SK-N-SH treated with all-trans-retinoic acid at 6 μM for 48 hours (cell line): ENCODE data around the gene ARRDC1.

Experiments used
- ATAC-seq: fragments of 200-7000 bp; cut with Tn5 transposase; 3 replicates; pipeline ENCODE4 v1.9.1; 2020; ENCODE audit warnings: mild to moderate bottlenecking, moderate library complexity
- ARNTL ChIP-seq: fragments of 450-650 bp; formaldehyde crosslinking; IDR thresholded peaks from 2 replicates; pipeline ENCODE4 v1.5.0; 2020; ENCODE audit warnings: low read depth, mild to moderate bottlenecking, moderate library complexity, borderline replicate concordance
- BACH2 ChIP-seq: fragments of 250-450 bp; sonication (Bioruptor Pico); IDR thresholded peaks from 2 replicates; pipeline ENCODE4 v1.9.0; 2021; ENCODE audit warnings: mild to moderate bottlenecking, borderline replicate concordance
- CSDC2 ChIP-seq: fragments of 250-450 bp; sonication (Bioruptor Pico); IDR thresholded peaks from 2 replicates; pipeline ENCODE4 v1.5.0; 2020; ENCODE audit warnings: mild to moderate bottlenecking, moderate library complexity
- CSRNP3 ChIP-seq: fragments of 250-450 bp; sonication (Bioruptor Pico); IDR thresholded peaks from 2 replicates; pipeline ENCODE4 v1.5.1; 2021; ENCODE audit warnings: mild to moderate bottlenecking, moderate library complexity
- ESRRG ChIP-seq: fragments of 250-450 bp; sonication (Bioruptor Pico); IDR thresholded peaks from 2 replicates; pipeline ENCODE4 v1.6.1; 2021; ENCODE audit warnings: mild to moderate bottlenecking
- GLIS3 ChIP-seq: fragments of 250-450 bp; sonication (Bioruptor Pico); IDR thresholded peaks from 2 replicates; pipeline ENCODE4 v1.5.0; 2020; ENCODE audit warnings: mild to moderate bottlenecking, moderate library complexity
- ISL1 ChIP-seq: fragments of 250-450 bp; sonication (Bioruptor Pico); IDR thresholded peaks from 2 replicates; pipeline ENCODE4 v2.1.2; 2022; ENCODE audit warnings: mild to moderate bottlenecking, moderate library complexity
- OSR1 ChIP-seq: fragments of 250-450 bp; sonication (Bioruptor Pico); IDR thresholded peaks from 2 replicates; pipeline ENCODE4 v1.8.0; 2022; ENCODE audit warnings: moderate library complexity, mild to moderate bottlenecking, inconsistent platforms
- PATZ1 ChIP-seq: fragments of 250-450 bp; sonication (Bioruptor Pico); IDR thresholded peaks from 2 replicates; pipeline ENCODE4 v1.8.0; 2020; ENCODE audit warnings: mild to moderate bottlenecking, moderate library complexity, borderline replicate concordance
- POU6F1 ChIP-seq: fragments of 250-450 bp; sonication (Bioruptor Pico); IDR thresholded peaks from 2 replicates; pipeline ENCODE4 v1.8.0; 2021; ENCODE audit warnings: low read depth, mild to moderate bottlenecking, moderate library complexity, borderline replicate concordance
- PPARA ChIP-seq: fragments of 250-450 bp; sonication (Bioruptor Pico); IDR thresholded peaks from 2 replicates; pipeline ENCODE4 v1.5.0; 2020; ENCODE audit warnings: mild to moderate bottlenecking, borderline replicate concordance
- RARB ChIP-seq: fragments of 250-450 bp; sonication (Bioruptor Pico); IDR thresholded peaks from 2 replicates; pipeline ENCODE4 v1.8.0; 2021; ENCODE audit warnings: mild to moderate bottlenecking, moderate library complexity
- SNAI2 ChIP-seq: fragments of 250-450 bp; sonication (Bioruptor Pico); IDR thresholded peaks from 2 replicates; pipeline ENCODE4 v1.5.0; 2020; ENCODE audit warnings: mild to moderate bottlenecking, moderate library complexity
- TOX ChIP-seq: fragments of 250-450 bp; sonication (Bioruptor Pico); IDR thresholded peaks from 2 replicates; pipeline ENCODE4 v1.8.0; 2021; ENCODE audit warnings: mild to moderate bottlenecking, moderate library complexity, borderline replicate concordance
- ZFP3 ChIP-seq: fragments of 250-450 bp; sonication (Bioruptor Pico); IDR thresholded peaks from 2 replicates; pipeline ENCODE4 v1.5.0; 2020; ENCODE audit warnings: mild to moderate bottlenecking, moderate library complexity
- ZNF565 ChIP-seq: fragments of 450-650 bp; formaldehyde crosslinking; conservative IDR thresholded peaks from 2 replicates; pipeline ENCODE4 v1.5.0; 2020; ENCODE audit warnings: low read depth, mild to moderate bottlenecking, moderate library complexity
- ZNF70 ChIP-seq: fragments of 450-650 bp; formaldehyde crosslinking; IDR thresholded peaks from 2 replicates; pipeline ENCODE4 v1.5.0; 2020; ENCODE audit warnings: mild to moderate bottlenecking, moderate library complexity
- ZNF8 ChIP-seq: fragments of 450-650 bp; formaldehyde crosslinking; IDR thresholded peaks from 2 replicates; pipeline ENCODE4 v1.5.0; 2020; ENCODE audit warnings: mild to moderate bottlenecking, moderate library complexity
- TF ChIP-seq, protein P1 (sequence below): fragments of 250-450 bp; sonication (Bioruptor Pico); IDR thresholded peaks from 2 replicates; pipeline ENCODE4 v1.5.0; 2020; ENCODE audit warnings: mild to moderate bottlenecking, moderate library complexity
- TF ChIP-seq, protein P2 (sequence below): fragments of 250-450 bp; sonication (Bioruptor Pico); IDR thresholded peaks from 2 replicates; pipeline ENCODE4 v1.5.1; 2020; ENCODE audit warnings: low read depth, mild to moderate bottlenecking, moderate library complexity

Gene ARRDC1

DNA sequence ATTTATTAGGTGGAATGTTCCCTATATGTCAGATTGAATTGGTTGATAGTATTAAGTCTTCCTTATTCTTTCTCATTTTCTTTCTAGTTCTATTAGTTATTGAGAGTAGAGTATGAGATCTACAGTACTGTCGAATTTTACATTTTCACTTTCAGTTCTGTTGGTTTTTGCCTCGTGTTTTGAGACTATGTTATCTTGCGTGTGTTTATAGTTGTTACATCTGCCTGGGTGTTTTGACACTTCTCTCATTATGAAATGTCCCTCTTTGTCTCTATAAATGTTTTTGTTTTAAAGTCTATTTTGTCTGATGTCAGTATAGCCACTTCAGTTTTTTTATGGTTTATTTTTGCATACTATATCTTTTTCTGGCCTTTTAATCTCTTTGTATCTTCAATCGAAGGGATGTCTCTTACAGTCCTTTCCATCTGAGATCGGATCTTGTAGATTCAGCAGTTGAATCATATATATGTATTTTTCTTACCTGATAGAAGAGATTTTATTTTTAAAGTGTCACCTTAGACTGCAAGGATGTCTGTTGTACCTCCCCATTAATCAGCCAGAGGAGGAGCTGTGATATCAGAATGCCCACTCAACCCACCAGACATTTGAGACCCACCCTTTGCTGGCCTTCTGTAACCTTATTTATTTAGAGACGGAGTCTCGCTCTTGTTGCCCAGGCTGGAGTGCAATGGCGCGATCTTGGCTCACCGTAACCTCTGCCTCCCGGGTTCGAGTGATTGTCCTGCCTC is 34.0 kb downstream of the ARRDC1 start:
- TF ChIP-seq GLIS3 (CRISPR knock-in tag): no peak
- no peak for TF ChIP-seq OSR1
- TF ChIP-seq PATZ1 (CRISPR knock-in tag): no peak
- TF ChIP-seq, protein P1, sequence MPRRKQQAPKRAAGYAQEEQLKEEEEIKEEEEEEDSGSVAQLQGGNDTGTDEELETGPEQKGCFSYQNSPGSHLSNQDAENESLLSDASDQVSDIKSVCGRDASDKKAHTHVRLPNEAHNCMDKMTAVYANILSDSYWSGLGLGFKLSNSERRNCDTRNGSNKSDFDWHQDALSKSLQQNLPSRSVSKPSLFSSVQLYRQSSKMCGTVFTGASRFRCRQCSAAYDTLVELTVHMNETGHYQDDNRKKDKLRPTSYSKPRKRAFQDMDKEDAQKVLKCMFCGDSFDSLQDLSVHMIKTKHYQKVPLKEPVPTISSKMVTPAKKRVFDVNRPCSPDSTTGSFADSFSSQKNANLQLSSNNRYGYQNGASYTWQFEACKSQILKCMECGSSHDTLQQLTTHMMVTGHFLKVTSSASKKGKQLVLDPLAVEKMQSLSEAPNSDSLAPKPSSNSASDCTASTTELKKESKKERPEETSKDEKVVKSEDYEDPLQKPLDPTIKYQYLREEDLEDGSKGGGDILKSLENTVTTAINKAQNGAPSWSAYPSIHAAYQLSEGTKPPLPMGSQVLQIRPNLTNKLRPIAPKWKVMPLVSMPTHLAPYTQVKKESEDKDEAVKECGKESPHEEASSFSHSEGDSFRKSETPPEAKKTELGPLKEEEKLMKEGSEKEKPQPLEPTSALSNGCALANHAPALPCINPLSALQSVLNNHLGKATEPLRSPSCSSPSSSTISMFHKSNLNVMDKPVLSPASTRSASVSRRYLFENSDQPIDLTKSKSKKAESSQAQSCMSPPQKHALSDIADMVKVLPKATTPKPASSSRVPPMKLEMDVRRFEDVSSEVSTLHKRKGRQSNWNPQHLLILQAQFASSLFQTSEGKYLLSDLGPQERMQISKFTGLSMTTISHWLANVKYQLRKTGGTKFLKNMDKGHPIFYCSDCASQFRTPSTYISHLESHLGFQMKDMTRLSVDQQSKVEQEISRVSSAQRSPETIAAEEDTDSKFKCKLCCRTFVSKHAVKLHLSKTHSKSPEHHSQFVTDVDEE: no peak
- TF ChIP-seq RARB (CRISPR knock-in tag): no peak
- no peak for TF ChIP-seq ARNTL (CRISPR knock-in tag)
- TF ChIP-seq CSDC2: no peak
- TF ChIP-seq BACH2 (CRISPR knock-in tag): no peak
- no peak for ATAC-seq

DNA sequence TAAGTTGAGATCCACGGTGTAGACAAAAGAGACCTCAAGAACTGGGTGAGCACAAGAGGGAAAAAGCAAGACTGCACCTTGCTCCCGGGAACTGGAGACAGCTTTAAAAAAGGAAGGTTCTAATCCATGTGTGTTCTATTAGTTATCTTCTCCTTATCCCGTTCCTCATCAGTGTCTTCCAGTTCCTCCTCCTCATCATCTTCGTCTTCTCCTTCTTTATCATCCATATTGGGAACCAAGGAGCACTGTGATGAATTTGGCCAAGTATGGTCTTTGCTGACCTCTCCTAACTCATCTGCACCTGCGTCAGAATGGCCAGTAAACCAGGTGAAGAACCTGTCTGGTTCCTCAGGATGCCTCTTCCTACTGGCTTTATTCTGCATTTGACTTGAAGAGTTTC is 35.4 kb downstream of the ARRDC1 start:
- no peak for ATAC-seq
- no peak for TF ChIP-seq PPARA (CRISPR knock-in tag)
- TF ChIP-seq, protein P1: no peak
- TF ChIP-seq BACH2 (CRISPR knock-in tag): no peak
- no peak for TF ChIP-seq ZNF70 (CRISPR knock-in tag)
- no peak for TF ChIP-seq ESRRG (CRISPR knock-in tag)
- no peak for TF ChIP-seq OSR1

DNA sequence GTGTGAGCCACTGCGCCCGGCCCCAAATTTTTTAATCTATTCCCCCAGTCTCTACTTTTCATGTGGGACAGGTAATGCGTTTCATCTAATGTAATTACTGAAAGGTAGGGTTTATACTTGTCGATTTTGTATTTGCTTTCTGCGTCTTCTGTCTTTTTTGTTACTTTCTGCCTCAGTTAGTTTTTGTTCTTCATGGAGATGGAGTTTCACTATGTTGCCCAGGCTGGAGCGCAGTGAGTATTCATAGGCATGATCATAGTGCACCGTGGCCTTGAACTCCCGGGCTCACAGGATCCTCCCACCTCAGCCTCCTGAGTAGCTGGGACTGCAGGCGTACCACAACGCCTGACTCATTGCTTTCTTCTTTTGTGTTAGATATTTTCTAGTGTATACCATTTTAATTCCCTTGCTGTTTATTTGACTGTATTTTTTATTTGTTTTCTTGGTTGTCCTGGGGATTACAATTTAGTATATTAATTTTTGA is 36.7 kb downstream of the ARRDC1 start:
- ATAC-seq: no peak
- TF ChIP-seq POU6F1 (CRISPR knock-in tag): no peak
- no peak for TF ChIP-seq PATZ1 (CRISPR knock-in tag)
- TF ChIP-seq, protein P2, sequence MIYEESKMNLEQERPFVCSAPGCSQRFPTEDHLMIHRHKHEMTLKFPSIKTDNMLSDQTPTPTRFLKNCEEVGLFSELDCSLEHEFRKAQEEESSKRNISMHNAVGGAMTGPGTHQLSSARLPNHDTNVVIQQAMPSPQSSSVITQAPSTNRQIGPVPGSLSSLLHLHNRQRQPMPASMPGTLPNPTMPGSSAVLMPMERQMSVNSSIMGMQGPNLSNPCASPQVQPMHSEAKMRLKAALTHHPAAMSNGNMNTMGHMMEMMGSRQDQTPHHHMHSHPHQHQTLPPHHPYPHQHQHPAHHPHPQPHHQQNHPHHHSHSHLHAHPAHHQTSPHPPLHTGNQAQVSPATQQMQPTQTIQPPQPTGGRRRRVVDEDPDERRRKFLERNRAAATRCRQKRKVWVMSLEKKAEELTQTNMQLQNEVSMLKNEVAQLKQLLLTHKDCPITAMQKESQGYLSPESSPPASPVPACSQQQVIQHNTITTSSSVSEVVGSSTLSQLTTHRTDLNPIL (CRISPR knock-in tag): no peak
- no peak for TF ChIP-seq ZNF565 (CRISPR knock-in tag)
- no peak for TF ChIP-seq ZNF8 (CRISPR knock-in tag)
- TF ChIP-seq OSR1: no peak
- TF ChIP-seq CSDC2: no peak
- TF ChIP-seq ZFP3 (CRISPR knock-in tag): no peak
- no peak for TF ChIP-seq ISL1 (CRISPR knock-in tag)
- no peak for TF ChIP-seq GLIS3 (CRISPR knock-in tag)
- no peak for TF ChIP-seq ZNF70 (CRISPR knock-in tag)
- TF ChIP-seq CSRNP3: no peak
- TF ChIP-seq SNAI2 (CRISPR knock-in tag): no peak
- TF ChIP-seq TOX (CRISPR knock-in tag): no peak
- no peak for TF ChIP-seq BACH2 (CRISPR knock-in tag)
